Measurements from ENCODE around the gene LY9.
A peak's percentile ranks its signal among the peaks of the same experiment; 100 is the strongest.
"Not testable (repeated sequence)": the region's sequence is repeated elsewhere in the genome, so short reads cannot be mapped to it uniquely, and the experiment has no call there.

The LY9 gene

DNA sequence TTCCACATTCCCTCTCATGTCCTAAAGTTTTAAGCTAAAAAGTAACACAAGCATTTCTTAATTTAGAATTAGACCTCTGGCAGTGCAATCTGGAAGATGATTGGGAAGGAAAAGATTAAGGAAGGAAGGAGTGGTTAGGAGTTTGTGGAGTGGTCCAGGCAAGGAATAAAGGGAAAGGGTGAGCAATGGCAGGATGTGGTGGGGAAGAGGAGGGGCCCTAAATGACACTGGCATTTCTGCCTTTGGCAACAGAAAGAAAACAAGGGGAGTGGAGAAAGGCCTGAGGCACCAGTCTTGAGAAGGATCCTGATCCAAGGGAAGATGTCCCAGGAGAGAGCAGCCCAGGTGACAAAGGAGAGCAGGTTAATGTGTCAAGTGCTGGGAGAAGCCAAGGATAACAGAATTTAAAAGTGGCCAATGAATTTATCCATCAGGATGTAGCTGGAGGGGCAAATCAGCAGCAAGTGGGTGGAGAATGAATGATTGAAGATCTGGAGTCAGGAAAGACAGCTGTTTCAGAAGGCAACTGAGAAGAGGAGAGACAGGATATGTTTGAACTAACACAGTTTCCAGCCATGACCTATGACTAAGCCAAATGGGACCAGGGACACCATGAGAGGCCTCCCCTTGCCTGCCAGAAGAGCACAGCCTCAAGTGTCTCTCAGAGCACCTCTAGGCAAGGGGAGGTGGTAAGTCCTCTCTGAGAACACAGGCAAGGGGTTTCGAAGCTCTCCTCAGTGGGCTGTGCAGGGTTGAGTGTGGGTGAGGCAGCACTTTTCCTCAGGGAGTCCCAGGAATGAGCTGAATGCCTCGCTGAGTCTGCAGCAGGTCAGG is 20.9 kb upstream of the LY9 start:
- no peak for DNase-seq

DNA sequence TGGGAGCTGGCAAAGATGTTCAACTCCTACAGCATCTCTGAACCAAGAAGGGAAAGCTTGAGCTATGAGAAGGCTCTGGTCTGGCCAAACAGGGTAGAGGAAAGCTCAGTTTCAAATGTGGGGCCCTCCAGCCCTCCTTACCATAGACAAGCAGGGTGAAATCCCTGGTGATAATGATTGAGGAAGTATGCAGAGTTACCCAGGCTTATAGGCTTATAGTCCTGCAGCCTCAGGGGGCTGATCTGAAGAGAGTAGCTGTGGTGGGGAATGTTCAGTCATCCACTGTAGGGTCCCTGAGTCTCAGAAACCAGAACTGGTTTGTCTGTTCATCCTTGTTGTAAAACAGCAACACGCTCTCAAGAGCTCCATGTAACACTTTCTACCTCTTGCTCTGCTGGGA is 19.8 kb upstream of the LY9 start:
- DNase-seq, result no peak

DNA sequence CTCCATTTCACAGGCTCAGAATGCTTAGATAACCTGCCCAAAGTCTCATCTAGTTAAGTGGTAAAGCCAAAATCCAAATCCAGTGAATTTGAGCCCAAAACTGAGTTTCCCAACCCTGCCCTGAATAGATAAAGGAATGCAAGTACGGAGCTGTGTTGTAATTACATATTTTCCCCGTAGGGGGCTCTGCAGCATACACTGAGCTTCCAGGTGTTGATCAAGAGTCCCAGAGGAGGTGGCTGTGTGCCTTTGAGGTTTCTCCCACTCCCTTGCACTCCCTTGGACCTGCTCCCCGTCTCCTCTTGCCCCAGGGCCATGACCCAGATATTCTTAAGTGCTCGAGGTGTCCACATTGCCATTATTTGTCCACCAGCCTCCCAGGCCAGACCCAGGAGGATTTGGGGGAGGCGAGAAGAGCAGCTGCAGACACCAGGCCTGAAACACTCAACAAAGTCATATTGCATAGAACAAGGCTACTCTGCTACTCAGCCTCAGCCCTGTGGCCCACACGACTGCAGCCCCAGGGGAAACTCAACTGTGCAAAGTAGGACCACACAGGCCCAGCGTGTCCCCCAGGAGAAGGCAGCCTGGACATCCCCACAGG is 18.4 kb upstream of the LY9 start:
- DNase-seq, result peak; percentile 42 to 52

DNA sequence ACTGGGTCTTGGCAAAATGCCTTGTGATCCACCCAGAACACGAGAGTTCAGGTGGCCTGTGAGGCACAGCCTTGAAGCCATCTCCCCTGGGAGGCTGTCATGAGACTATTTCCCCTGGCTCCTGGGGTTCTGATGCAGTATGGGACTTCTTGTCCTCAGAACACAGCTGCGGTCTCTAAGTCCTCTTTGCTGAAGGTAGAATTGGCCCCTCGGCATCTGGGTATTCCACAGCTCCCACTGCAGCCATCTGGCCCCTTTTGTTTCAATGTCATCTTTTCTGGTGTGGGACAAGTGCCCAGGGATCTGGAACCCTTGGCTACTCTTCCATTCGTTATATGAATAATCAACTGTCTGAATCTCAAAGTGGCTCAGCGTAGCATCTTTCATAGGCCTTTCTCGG is 17.0 kb upstream of the LY9 start:
- DNase-seq, result no peak

DNA sequence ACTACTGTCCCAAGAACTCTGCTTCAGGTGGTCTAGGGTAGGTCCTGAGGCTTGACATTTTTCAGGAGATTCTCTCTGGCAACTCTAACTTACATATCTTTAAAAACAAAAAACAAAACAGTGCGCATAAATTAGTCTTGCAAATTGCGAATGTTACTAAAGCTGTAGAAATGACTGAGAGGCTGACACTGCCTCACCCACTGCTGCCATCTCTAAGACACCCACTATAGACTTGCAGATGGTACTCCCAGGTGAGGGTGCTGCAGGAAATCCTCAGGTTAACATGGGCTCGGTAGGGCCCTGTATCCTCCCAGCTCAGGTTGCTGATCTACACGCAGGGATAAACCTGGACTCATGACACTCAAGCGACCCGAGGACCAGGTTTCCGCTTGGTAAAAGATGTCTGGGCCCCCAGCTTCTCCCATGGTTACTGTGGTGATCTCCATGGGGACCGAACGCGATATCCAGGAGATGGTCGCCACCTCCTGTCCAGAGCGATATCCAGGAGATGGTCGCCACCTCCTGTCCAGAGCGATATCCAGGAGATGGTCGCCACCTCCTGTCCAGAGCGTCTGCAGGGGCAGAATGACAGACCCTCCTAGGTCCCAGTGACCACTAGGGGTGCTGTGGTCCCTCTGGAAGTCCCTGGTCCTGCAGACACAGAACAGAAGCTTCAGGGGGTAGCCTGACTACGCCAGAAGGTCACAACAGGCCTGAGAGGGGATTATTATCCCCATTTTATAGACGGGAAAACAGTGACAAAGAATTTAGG is 16.2 kb upstream of the LY9 start:
- DNase-seq, result peak; percentile 55 to 62

DNA sequence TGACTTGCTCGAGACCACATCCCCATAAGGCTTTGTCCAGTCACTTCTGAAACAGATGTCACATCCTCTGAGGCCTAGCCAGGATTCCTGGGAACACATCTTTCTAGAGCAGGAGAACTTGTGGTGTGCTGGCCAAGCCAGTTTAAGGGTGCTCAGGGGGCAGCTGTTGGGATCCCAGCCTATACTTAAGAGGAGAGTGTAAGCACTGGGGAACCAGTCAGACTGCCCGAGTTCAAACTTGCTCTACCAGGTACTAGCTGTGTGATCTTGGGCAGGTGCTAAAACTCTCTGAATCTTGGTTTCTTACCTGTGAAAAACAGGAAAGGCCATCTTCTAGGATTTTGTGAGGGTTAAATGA is 15.6 kb upstream of the LY9 start:
- DNase-seq, result no peak

DNA sequence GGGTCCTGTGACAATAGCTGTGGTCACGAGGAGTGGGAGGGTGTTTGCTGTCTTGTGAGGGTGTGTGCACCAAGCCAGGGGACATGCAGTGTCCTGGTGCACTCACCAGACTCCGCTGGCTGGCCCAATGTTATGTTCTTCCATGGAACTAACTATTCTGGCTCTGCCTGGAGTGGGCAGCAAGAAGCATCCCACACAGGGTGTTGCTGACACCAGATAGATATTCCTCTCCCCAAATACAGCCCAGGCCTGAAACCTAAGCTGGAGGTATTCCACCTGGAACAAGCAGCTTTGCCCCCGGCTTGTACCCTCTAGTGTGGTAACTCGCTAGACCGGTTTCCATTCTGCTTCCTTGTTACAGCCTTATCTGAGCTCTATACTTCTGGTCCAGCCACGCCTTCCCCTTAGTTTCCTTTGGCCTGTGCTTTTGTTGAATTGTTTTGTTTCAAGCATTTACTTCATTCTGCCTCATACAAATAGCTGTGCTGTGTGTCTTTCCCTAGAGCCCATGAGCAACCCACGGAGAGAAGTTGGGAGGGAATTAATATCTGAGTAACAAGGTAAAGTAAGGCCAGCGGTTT is 14.7 kb upstream of the LY9 start:
- no peak for DNase-seq

DNA sequence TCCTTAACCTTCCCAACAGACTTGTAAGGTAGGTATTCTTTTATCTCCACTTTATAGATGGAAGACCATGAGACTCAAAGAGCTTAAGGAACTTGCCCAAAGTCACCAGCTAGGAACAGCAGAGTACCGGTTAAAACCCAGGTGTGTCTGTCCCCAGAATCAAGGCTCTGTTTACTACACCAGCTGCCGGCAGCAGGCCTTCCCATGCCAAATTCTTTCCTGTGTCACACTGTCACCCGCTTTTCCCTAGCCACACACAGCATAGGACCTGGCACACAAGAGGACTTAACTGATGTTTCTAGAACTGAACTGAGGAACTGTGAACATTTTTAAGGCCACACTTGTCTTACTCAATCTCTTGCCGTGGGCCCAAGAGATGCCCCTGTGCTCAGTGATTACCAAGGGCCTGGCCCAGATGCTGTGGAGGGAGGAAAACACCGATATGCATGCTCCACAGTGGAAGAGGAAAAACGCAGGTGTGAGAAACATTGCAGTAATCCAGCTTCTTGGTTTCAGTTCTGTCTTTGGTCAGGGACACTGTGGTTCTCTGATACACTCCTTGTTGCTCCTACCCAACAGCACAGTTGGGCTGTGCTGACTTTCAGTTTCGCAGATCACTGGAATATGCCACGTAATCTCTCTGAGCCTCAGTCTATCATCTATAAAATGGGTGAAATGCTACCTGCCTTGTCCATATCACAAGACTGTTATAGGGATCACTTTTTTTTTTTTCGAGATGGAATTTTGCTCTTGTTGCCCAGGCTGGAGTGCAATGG is 13.9 kb upstream of the LY9 start:
- DNase-seq, result no peak

DNA sequence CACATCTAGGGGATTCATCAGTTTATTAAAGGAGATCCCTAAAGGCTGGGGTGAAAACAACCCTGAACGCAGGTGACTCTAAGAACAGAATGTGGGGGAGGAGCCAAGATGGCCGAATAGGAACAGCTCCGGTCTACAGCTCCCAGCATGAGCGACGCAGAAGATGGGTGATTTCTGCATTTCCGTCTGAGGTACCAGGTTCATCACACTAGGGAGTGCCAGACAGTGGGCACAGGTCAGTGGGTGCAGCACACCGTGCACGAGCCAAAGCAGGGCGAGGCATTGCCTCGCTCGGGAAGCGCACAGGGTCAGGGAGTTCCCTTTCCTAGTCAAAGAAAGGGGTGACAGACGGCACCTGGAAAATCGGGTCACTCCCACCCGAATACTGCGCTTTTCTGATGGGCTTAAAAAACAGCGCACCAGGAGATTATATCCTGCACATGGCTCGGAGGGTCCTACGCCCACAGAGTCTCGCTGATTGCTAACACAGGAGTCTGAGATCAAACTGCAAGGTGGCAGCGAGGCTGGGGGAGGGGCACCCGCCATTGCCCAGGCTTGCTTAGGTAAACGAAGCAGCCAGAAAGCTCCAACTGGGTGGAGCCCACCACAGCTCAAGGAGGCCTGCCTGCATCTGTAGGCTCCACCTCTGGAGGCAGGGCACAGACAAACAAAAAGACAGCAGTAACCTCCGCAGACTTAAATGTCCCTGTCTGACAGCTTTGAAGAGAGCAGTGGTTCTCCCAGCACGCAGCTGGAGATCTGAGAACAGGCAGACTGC is 12.8 kb upstream of the LY9 start:
- not testable (repeated sequence) for DNase-seq

DNA sequence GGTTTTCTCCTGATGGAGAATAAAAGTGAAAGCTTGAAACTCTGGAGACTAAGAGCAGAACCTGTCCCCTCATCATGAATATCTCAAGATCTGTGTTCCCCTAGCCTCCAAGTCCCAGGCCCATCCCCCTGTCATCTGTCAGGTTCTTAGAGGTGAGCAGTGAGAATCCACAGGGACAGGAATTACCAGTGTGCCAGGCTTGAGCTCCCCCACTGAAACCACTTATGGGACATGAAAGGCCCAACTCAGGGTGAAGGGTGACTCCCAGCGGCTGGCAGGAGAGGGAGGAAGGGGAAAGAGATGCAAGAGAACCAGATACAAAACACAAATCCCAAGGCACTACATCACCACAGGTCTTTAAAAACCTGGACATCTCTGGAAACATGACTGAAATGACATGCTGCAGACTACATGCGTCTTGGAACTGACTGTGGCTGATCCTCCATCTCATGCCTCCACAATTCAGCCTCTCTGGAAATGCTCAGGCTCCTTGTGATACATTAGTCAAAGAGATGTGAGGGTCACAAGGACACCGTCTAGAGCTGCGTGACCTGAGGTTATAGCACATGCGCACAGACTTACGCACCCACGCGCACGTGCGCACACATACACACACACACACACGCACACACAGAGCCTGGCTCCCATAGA is 6.8 kb upstream of the LY9 start:
- DNase-seq, result no peak

DNA sequence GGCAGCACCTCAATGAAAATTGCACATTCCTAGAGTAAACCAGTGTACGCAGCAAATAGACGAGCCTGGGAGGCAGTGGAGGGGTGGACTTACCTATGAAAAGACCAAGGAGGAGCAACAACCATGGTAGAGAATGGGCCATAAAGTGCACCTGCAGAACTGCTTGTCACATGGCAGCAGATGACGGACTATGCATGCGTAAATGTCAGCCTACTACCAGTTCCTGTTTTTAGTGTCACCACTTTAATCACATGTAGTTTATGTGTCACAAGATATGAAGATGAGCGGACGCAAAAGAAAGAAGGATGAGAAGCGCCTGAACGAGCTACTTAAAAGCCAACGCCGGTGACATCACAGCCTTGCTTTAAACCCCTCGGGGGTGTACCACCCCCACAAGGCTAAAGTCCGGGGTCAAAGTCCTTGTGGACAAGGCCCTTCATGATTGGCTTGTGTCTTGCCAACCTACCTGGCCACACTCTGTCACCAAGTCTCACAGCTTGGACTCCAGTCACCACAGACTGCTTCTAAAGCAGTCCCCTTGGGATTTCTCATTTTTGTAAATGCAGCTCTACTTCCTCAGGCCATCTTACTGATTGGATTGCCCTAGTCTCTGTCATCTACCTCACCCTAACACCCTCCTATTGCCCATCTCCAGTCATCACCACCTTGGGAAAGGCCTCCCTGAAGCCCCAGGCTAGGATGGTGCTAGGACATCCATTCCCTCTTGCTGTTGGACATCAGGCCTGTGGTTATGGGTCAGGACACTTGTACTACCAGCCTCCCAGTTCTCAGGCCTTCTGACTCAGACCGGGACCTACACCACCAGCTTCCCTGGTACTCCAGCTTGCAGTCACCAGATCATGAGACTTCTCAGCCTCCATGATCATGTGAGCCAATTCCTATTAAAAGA is 6.0 kb upstream of the LY9 start:
- no peak for DNase-seq

DNA sequence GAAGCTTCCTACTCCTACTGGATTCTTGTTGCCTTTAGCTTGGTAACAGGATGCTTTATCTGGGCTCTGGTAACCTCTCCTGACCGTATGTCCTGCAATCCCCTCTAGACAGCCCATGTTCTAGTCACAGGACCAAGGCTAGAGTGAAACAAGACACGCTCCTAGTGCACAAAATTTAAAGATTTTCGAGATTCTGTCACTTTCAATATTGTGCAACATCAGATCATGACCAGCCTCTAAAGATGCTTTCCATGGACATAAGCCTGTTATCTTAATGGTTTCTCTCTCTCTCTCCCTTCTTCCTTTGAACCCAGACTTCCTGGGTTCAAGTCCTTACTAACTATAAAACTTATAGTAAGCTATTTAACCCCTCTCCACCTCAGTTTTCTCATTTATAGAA is 1.6 kb upstream of the LY9 start:
- DNase-seq, result no peak

DNA sequence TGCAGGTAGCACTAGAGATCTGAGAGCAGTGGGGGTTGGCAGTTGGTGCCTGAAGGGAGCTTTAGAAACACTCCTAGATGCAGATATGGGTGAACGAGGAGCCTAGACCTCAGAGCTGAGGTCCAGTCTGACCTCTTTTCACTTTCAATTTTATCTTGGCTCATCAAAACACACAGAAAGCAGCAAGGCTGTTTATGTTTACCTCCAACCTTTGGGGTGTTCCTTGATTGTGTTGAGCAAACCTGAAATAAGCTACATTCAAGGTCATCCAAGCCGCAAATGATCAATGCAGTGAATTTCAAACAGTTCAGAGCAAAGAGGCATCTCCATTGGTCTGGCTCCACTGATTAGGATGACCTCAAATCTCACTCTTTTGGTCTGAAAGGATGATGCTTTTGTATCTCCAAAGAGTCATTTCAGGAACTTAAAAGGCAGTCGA is 1.3 kb downstream of the LY9 start:
- no peak for DNase-seq

DNA sequence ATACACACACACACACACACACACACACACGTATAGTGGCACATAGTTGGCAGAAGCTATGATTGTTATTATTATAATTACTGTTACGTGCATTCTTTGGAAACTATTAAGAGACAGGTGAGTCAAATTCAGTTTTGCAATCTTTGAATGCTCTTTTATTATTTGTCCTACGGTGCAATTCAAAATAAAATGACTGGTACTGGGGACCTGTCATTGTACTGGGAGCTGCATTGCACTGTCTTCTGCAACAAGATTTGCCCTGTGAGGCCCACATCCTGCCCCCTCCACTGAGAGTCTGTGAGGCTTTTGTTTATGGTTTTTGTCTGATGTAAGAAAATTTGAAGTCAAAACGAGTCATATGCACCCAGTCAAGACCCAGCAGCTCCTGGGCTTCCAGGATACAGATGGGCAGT is 1.9 kb downstream of the LY9 start:
- peak; percentile 51 to 62 for DNase-seq

DNA sequence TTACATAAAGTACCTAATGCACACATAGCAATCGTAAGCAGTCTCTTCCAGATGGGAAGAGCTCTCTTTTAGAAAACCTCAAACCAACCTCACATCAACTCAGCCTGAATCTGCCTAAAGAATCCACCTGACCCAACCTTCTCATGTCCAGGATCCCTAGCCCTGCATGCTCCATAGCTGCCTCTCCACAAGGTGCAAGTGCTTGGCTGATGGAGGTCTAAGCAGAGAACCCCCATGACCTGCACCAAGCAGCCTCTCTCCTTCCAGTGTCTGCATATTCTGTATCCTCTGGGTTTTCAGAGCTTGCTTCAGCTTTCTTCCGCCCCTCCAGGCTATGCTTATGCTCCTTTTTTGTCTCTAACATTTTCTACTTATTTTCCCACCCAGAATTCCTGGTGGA is 2.5 kb downstream of the LY9 start:
- DNase-seq, result no peak

DNA sequence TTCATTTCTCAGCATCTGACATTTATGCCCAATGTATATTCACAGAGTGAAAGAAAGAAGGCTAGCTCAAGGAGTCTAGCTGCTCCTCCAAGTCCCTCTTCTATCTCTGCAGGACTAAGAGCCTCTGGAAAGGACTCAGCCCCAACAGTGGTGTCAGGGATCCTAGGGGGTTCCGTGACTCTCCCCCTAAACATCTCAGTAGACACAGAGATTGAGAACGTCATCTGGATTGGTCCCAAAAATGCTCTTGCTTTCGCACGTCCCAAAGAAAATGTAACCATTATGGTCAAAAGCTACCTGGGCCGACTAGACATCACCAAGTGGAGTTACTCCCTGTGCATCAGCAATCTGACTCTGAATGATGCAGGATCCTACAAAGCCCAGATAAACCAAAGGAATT is 3.7 kb downstream of the LY9 start:
- DNase-seq, result no peak

DNA sequence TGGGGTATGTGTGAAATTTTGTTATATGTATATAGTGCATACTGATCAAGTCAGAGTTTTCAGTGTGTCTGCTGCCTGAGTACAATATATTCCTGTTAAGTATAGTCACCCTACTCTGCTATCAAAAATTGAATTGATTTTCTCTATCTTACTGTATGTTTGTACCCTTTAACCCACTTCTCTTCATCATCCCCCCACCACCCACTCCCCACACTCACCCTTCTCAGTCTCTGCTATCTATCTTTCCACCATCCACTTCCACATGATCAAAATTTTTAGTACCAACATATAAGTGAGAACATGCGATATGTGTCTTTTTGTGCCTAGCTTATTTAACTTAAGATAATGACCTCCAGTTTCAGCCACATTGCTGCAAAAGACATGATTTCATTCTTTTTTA is 4.2 kb downstream of the LY9 start:
- peak in 1 of 2 donors; percentile 51 for DNase-seq

DNA sequence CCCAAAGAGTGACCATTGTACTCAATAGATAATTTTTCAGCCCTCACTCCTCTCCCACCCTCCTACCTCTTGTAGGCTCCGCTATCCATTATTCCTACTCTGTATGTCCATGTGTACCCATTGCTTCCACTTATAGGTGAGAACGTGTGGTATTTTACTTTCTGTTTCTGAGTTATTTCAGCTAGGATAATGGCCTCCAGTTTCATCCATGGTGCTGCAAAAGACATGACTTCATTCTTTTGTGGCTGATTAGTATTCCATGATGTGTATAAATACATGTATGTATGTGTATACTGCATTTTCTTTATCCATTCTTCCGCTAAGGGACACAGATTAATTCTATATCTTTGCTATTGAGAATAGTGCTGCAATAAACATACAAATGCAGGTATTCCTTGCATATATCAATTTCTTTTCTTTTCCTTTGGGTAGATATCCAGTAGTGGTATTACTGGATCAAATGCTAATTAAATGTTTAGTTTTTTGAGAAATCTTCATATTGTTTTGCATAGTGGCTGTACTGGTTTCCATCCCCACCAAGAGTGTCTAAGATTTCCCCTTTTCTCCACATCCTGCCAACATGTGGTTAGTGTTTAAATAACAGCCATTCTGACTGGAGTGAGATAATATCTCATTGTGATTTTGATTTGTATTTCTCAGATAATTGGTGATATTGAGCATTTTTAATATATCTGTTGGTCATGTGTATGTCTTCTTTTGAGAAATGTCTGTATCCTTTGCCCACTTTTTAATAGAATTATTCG is 4.9 kb downstream of the LY9 start:
- DNase-seq, result no peak

DNA sequence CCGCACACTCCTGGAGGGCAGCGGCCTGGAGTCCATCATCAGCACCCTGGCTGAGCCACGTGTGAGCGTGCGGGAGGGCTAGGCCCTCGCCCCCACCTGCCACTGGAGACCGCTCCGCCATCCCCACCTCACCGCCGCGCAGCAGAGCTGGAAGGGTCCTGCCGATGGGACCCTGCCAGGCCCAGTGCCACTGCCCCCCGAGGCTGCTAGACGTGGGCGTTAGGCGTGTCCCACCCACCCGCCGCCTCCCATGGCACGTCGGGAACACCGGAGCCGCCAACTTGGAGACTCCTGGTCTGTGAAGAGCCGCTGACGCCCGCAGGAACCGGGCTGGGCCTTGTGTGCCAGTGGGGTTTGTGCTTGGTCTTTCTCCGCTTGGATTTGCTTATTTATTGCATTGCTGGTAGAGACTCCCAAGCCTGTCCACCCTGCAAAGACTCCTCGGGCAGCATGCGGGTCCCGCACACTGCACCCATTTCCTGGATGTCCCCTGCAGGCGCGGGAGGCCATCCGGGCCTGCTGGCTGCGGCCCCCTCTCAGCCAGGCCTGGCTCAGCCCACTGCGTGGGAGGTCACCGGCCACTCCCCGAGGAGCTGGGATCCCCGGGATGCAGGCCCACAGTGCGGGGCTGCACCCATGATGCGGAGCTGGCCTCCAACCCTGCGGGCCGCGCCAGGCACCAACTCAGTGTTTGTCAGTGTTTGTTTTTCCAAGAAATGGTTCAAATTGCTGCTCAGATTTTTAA is 6.0 kb downstream of the LY9 start:
- DNase-seq, result no peak
